ENCODE data around the gene ETHE1.

The ETHE1 gene

GRCh38 chr19:43511324-43511723 lies 15.7 kb downstream of the ETHE1 start:
- Histone ChIP-seq H4K8ac (ENCODE audit: low read depth, low read length) (no peak overlapping the region), H3K18ac (ENCODE audit: low read length) (no peak overlapping the region), H3K27me3 (ENCODE audit: control insufficient read depth in 3 of 3, insufficient read depth in 3 of 3, low read depth in 1 of 3, low read length in 3 of 3) (no peaks in the 10 kb centered on the region), H3K4me1 (ENCODE audit: control insufficient read depth in 2 of 2, insufficient read depth in 1 of 2, low read depth in 1 of 2, low read length in 2 of 2) (no peaks in the 10 kb centered on the region), H2AFZ (ENCODE audit: low read length) (no peak overlapping the region), H2BK5ac (ENCODE audit: low read length) (no peak overlapping the region), H3K9me3 (replicated peaks in 1 of 2; ENCODE audit: control insufficient read depth in 2 of 2, insufficient read depth in 1 of 2, low read depth in 1 of 2, low read length in 2 of 2) (peaks cover 0 to 6% of the 10 kb centered on the region in 2 donors), H3K14ac (ENCODE audit: low read length) (no peak overlapping the region), H3K4ac (ENCODE audit: low read length) (no peak overlapping the region), H2AK5ac (ENCODE audit: low read depth, low read length) (no peak overlapping the region), H2BK120ac (ENCODE audit: low read depth, low read length) (no peak overlapping the region), H3K9ac (ENCODE audit: low read depth, low read length, poor library complexity) (no peak overlapping the region), H3K4me3 (ENCODE audit: low read length in 2 of 2) (no peak overlapping the region), H3K79me1 (ENCODE audit: low read depth, low read length) (no peaks in the 10 kb centered on the region), H3K23ac (ENCODE audit: low read depth, low read length, poor library complexity) (no peak overlapping the region), H2BK12ac (ENCODE audit: low read length) (no peak overlapping the region), H3K36me3 (replicated peaks in 1 of 2; ENCODE audit: control insufficient read depth in 2 of 2, insufficient read depth in 2 of 2, low read length in 2 of 2) (peaks cover 5 to 17% of the 10 kb centered on the region in 2 donors), H2BK15ac (ENCODE audit: low read length) (no peak overlapping the region), H3K27ac (replicated peaks; ENCODE audit: low read length) (no peak overlapping the region), H3K4me2 (ENCODE audit: insufficient read depth, low read length, poor library complexity, severe bottlenecking) (no peak overlapping the region), H4K91ac (ENCODE audit: low read depth, low read length, poor library complexity) (no peak overlapping the region)
- no peak for DNase-seq (ENCODE audit: low spot score)
- WGBS, 2 donors (ENCODE audit: extremely low coverage in 2 of 2, insufficient read length in 2 of 2, insufficient replicate concordance in 1 of 2), result no CpG with 5 or more reads among the region's 5 CpGs

- Histone ChIP-seq H2BK5ac (ENCODE audit: low read length) (no peak overlapping the region), H3K36me3 (replicated peaks in 1 of 2; ENCODE audit: control insufficient read depth in 2 of 2, insufficient read depth in 2 of 2, low read length in 2 of 2) (peaks cover 5 to 21% of the 10 kb centered on the region in 2 donors), H3K4me2 (ENCODE audit: insufficient read depth, low read length, poor library complexity, severe bottlenecking) (no peak overlapping the region), H2AK5ac (ENCODE audit: low read depth, low read length) (no peak overlapping the region), H3K4ac (ENCODE audit: low read length) (no peak overlapping the region), H3K79me1 (ENCODE audit: low read depth, low read length) (no peaks in the 10 kb centered on the region), H2AFZ (ENCODE audit: low read length) (no peak overlapping the region), H2BK12ac (ENCODE audit: low read length) (no peak overlapping the region), H2BK15ac (ENCODE audit: low read length) (no peak overlapping the region), H3K18ac (ENCODE audit: low read length) (no peak overlapping the region), H3K9ac (ENCODE audit: low read depth, low read length, poor library complexity) (no peak overlapping the region), H3K27me3 (ENCODE audit: control insufficient read depth in 3 of 3, insufficient read depth in 3 of 3, low read depth in 1 of 3, low read length in 3 of 3) (no peaks in the 10 kb centered on the region), H2BK120ac (ENCODE audit: low read depth, low read length) (no peak overlapping the region), H3K4me3 (ENCODE audit: low read length in 2 of 2) (no peak overlapping the region), H3K14ac (ENCODE audit: low read length) (no peak overlapping the region), H3K4me1 (ENCODE audit: control insufficient read depth in 2 of 2, insufficient read depth in 1 of 2, low read depth in 1 of 2, low read length in 2 of 2) (no peaks in the 10 kb centered on the region), H3K23ac (ENCODE audit: low read depth, low read length, poor library complexity) (no peak overlapping the region), H3K9me3 (replicated peaks in 1 of 2; ENCODE audit: control insufficient read depth in 2 of 2, insufficient read depth in 1 of 2, low read depth in 1 of 2, low read length in 2 of 2) (peaks cover 0 to 6% of the 10 kb centered on the region in 2 donors), H4K8ac (ENCODE audit: low read depth, low read length) (no peak overlapping the region), H4K91ac (ENCODE audit: low read depth, low read length, poor library complexity) (no peak overlapping the region), H3K27ac (replicated peaks; ENCODE audit: low read length) (no peak overlapping the region)
- no CpG with 5 or more reads among the region's 9 CpGs for WGBS, 2 donors (ENCODE audit: extremely low coverage in 2 of 2, insufficient read length in 2 of 2, insufficient replicate concordance in 1 of 2)
- no peak for DNase-seq (ENCODE audit: low spot score)
Measured at GRCh38 chr19:43510713-43511112, 16.3 kb downstream of the ETHE1 start.

GRCh38 chr19:43507880-43508279 lies 19.1 kb downstream of the ETHE1 start:
- WGBS, 2 donors (ENCODE audit: extremely low coverage in 2 of 2, insufficient read length in 2 of 2, insufficient replicate concordance in 1 of 2), result no CpG with 5 or more reads among the region's 2 CpGs

DNA sequence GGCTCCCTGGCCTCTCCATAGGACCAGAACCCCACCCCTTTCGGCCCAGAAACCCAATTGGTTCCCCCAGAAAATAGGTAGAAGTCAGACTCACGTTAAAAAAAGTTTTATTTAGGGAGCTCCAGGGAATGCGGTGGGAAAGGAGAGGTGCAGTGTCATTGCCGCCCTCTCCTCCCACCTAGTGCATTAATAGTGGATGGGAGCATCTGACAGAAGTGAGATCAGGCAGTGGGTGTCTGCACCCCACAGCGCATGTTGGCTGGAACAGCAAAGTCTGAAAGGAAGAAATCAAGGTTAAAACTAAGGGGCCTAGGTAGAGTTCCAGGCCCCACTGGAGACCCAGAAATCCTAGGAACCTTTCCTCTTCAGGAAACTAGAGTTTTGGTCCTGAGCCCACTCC lies 20.4 kb downstream of the ETHE1 start:
- no peak overlapping the region for H3K4ac ChIP-seq (ENCODE audit: low read length)
- H3K36me3 ChIP-seq (replicated peaks in 1 of 2; ENCODE audit: control insufficient read depth in 2 of 2, insufficient read depth in 2 of 2, low read length in 2 of 2), result peaks cover 5 to 25% of the 10 kb centered on the region in 2 donors
- no peak overlapping the region for H3K4me3 ChIP-seq (ENCODE audit: low read length in 2 of 2)
- no peak overlapping the region for H3K9ac ChIP-seq (ENCODE audit: low read depth, low read length, poor library complexity)
- no CpG with 5 or more reads among the region's 5 CpGs for WGBS, 2 donors (ENCODE audit: extremely low coverage in 2 of 2, insufficient read length in 2 of 2, insufficient replicate concordance in 1 of 2)
- no peak overlapping the region for H2BK120ac ChIP-seq (ENCODE audit: low read depth, low read length)
- no peak overlapping the region for H4K8ac ChIP-seq (ENCODE audit: low read depth, low read length)
- DNase-seq (ENCODE audit: low spot score), result no peak
- H2AFZ ChIP-seq (ENCODE audit: low read length), result no peak overlapping the region
- H3K27ac ChIP-seq (replicated peaks; ENCODE audit: low read length), result no peak overlapping the region
- H2BK12ac ChIP-seq (ENCODE audit: low read length), result no peak overlapping the region
- peaks cover 0 to 22% (median 0%) of the 10 kb centered on the region in 3 experiments for H3K27me3 ChIP-seq (ENCODE audit: control insufficient read depth in 3 of 3, insufficient read depth in 3 of 3, low read depth in 1 of 3, low read length in 3 of 3)
- no peak overlapping the region for H2BK15ac ChIP-seq (ENCODE audit: low read length)
- H3K14ac ChIP-seq (ENCODE audit: low read length), result no peak overlapping the region
- H3K18ac ChIP-seq (ENCODE audit: low read length), result no peak overlapping the region
- no peaks in the 10 kb centered on the region for H3K79me1 ChIP-seq (ENCODE audit: low read depth, low read length)
- no peak overlapping the region for H2AK5ac ChIP-seq (ENCODE audit: low read depth, low read length)
- peaks cover 7 to 10% of the 10 kb centered on the region in 2 donors for H3K4me1 ChIP-seq (ENCODE audit: control insufficient read depth in 2 of 2, insufficient read depth in 1 of 2, low read depth in 1 of 2, low read length in 2 of 2)
- H3K9me3 ChIP-seq (replicated peaks in 1 of 2; ENCODE audit: control insufficient read depth in 2 of 2, insufficient read depth in 1 of 2, low read depth in 1 of 2, low read length in 2 of 2), result no peaks in the 10 kb centered on the region
- no peak overlapping the region for H3K4me2 ChIP-seq (ENCODE audit: insufficient read depth, low read length, poor library complexity, severe bottlenecking)
- H2BK5ac ChIP-seq (ENCODE audit: low read length), result no peak overlapping the region
- H4K91ac ChIP-seq (ENCODE audit: low read depth, low read length, poor library complexity), result no peak overlapping the region
- H3K23ac ChIP-seq (ENCODE audit: low read depth, low read length, poor library complexity), result no peak overlapping the region

More at GRCh38 chr19:43507880-43508279, 19.1 kb downstream of the ETHE1 start:
- Histone ChIP-seq H2BK15ac (ENCODE audit: low read length) (no peak overlapping the region), H3K4ac (ENCODE audit: low read length) (no peak overlapping the region), H2BK12ac (ENCODE audit: low read length) (no peak overlapping the region), H3K4me1 (ENCODE audit: control insufficient read depth in 2 of 2, insufficient read depth in 1 of 2, low read depth in 1 of 2, low read length in 2 of 2) (peaks cover 3 to 7% of the 10 kb centered on the region in 2 donors), H3K27me3 (ENCODE audit: control insufficient read depth in 3 of 3, insufficient read depth in 3 of 3, low read depth in 1 of 3, low read length in 3 of 3) (peaks cover 0 to 10% (median 0%) of the 10 kb centered on the region in 3 experiments), H3K9ac (ENCODE audit: low read depth, low read length, poor library complexity) (no peak overlapping the region), H2AK5ac (ENCODE audit: low read depth, low read length) (no peak overlapping the region), H2BK120ac (ENCODE audit: low read depth, low read length) (no peak overlapping the region), H4K8ac (ENCODE audit: low read depth, low read length) (no peak overlapping the region), H3K9me3 (replicated peaks in 1 of 2; ENCODE audit: control insufficient read depth in 2 of 2, insufficient read depth in 1 of 2, low read depth in 1 of 2, low read length in 2 of 2) (peaks cover 0 to 2% of the 10 kb centered on the region in 2 donors), H3K27ac (replicated peaks; ENCODE audit: low read length) (no peak overlapping the region), H3K79me1 (ENCODE audit: low read depth, low read length) (no peaks in the 10 kb centered on the region), H3K18ac (ENCODE audit: low read length) (no peak overlapping the region), H3K14ac (ENCODE audit: low read length) (no peak overlapping the region), H3K36me3 (replicated peaks in 1 of 2; ENCODE audit: control insufficient read depth in 2 of 2, insufficient read depth in 2 of 2, low read length in 2 of 2) (peaks cover 5 to 21% of the 10 kb centered on the region in 2 donors), H3K4me3 (ENCODE audit: low read length in 2 of 2) (no peak overlapping the region), H2BK5ac (ENCODE audit: low read length) (no peak overlapping the region), H3K4me2 (ENCODE audit: insufficient read depth, low read length, poor library complexity, severe bottlenecking) (no peak overlapping the region), H4K91ac (ENCODE audit: low read depth, low read length, poor library complexity) (no peak overlapping the region), H3K23ac (ENCODE audit: low read depth, low read length, poor library complexity) (no peak overlapping the region), H2AFZ (ENCODE audit: low read length) (no peak overlapping the region)
- DNase-seq (ENCODE audit: low spot score), result no peak

Data from neuronal stem cell (in vitro differentiated cells).